ENCODE data around the gene DUSP22.

Gene DUSP22

DNA sequence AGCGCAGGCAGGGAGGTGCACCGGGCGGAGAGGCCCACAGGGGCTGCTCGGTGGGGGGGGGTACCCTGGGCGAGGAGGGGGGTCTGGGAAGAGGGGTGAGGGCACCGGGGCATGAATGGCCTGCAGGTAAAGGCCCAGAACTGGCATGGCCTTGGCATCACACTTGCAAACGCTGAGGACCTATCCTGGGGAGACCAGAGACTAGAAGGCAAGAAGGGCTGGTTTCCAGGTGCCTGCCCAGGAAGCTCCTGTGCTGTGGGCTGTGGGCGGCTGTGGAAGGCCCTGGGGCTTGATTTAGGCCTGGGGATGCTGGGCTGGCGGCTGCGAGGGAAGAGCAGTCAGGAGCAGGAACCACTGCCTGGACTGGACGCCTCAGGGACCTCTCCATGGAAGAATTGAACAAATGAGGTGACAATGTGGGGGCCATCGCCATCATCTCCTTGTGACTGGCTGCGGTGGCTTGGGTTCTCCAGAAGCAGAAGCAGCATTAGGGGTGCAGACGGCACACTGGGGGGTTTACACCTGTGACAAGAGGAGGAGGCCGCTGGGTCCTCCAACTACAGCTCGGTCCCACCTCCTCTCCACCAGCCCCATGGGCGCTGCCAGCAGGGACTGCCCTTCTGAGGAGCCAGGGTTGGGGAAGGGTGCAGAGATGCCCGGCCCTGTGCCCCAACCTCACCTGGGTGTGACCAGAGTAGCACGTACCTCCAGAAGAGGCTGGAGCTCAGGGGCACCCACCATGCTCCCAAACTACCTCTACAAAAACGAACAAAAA lies 67.2 kb downstream of the DUSP22 start:
- no peak for TF ChIP-seq ZFP30 (CRISPR knock-in tag; IDR thresholded peaks at IDR 0.05)
- TF ChIP-seq ISL1 (CRISPR knock-in tag; IDR thresholded peaks at IDR 0.05): no peak
- TF ChIP-seq ZNF8 (CRISPR knock-in tag; IDR thresholded peaks at IDR 0.05): no peak
- no peak for TF ChIP-seq SNAI2 (CRISPR knock-in tag; IDR thresholded peaks at IDR 0.05)
- no peak for TF ChIP-seq TCF4 (CRISPR knock-in tag; IDR thresholded peaks at IDR 0.05; ENCODE audit: borderline replicate concordance)
- no peak for TF ChIP-seq RARB (CRISPR knock-in tag; IDR thresholded peaks at IDR 0.05)
- no peak for TF ChIP-seq CSDC2 (CRISPR knock-in tag; IDR thresholded peaks at IDR 0.05)
- TF ChIP-seq ESRRG (CRISPR knock-in tag; IDR thresholded peaks at IDR 0.05): no peak
- TF ChIP-seq TOX (CRISPR knock-in tag; IDR thresholded peaks at IDR 0.05; ENCODE audit: borderline replicate concordance): no peak
- TF ChIP-seq GLIS3 (CRISPR knock-in tag; IDR thresholded peaks at IDR 0.05): no peak
- TF ChIP-seq ARNTL (CRISPR knock-in tag; IDR thresholded peaks at IDR 0.05; ENCODE audit: borderline replicate concordance, low read depth): no peak
- TF ChIP-seq ZNF70 (CRISPR knock-in tag; IDR thresholded peaks at IDR 0.05): no peak
- TF ChIP-seq, protein P1, sequence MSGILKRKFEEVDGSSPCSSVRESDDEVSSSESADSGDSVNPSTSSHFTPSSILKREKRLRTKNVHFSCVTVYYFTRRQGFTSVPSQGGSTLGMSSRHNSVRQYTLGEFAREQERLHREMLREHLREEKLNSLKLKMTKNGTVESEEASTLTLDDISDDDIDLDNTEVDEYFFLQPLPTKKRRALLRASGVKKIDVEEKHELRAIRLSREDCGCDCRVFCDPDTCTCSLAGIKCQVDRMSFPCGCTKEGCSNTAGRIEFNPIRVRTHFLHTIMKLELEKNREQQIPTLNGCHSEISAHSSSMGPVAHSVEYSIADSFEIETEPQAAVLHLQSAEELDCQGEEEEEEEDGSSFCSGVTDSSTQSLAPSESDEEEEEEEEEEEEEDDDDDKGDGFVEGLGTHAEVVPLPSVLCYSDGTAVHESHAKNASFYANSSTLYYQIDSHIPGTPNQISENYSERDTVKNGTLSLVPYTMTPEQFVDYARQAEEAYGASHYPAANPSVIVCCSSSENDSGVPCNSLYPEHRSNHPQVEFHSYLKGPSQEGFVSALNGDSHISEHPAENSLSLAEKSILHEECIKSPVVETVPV (CRISPR knock-in tag; IDR thresholded peaks at IDR 0.05): no peak
- no peak for TF ChIP-seq BACH2 (CRISPR knock-in tag; IDR thresholded peaks at IDR 0.05; ENCODE audit: borderline replicate concordance)
- TF ChIP-seq OSR1 (CRISPR knock-in tag; IDR thresholded peaks at IDR 0.05): no peak
- no peak for ATAC-seq

DNA sequence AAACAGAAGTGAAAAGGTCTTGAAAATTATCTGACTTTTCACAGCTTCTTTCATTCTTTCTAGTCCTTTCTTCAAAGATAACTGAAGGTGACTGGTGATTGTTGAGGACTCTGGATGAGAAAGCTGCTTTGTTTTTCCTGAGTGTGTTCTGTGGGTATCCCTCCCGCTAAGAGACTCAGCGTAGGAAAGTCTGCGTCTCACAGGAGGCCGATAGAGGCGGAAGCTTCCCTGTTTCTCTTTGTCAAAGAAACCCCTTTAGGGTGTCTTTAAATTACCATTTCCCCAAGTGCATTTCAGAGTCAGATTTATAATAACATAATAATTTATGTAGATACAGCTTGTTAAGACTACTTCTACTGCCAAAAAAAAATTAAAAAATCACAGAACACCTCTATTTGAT lies 68.1 kb downstream of the DUSP22 start:
- ATAC-seq: no peak
- TF ChIP-seq, protein P2, sequence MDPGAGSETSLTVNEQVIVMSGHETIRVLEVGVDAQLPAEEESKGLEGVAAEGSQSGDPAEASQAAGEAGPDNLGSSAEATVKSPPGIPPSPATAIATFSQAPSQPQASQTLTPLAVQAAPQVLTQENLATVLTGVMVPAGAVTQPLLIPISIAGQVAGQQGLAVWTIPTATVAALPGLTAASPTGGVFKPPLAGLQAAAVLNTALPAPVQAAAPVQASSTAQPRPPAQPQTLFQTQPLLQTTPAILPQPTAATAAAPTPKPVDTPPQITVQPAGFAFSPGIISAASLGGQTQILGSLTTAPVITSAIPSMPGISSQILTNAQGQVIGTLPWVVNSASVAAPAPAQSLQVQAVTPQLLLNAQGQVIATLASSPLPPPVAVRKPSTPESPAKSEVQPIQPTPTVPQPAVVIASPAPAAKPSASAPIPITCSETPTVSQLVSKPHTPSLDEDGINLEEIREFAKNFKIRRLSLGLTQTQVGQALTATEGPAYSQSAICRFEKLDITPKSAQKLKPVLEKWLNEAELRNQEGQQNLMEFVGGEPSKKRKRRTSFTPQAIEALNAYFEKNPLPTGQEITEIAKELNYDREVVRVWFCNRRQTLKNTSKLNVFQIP (CRISPR knock-in tag; IDR thresholded peaks at IDR 0.05; ENCODE audit: borderline replicate concordance, low read depth): no peak
- TF ChIP-seq ZC3H10 (CRISPR knock-in tag; IDR thresholded peaks at IDR 0.05) (no peak), ZFP30 (CRISPR knock-in tag; IDR thresholded peaks at IDR 0.05) (no peak), BACH2 (CRISPR knock-in tag; IDR thresholded peaks at IDR 0.05; ENCODE audit: borderline replicate concordance) (no peak), TOX (CRISPR knock-in tag; IDR thresholded peaks at IDR 0.05; ENCODE audit: borderline replicate concordance) (no peak), TCF4 (CRISPR knock-in tag; IDR thresholded peaks at IDR 0.05; ENCODE audit: borderline replicate concordance) (no peak), ARNTL (CRISPR knock-in tag; IDR thresholded peaks at IDR 0.05; ENCODE audit: borderline replicate concordance, low read depth) (no peak), ZNF70 (CRISPR knock-in tag; IDR thresholded peaks at IDR 0.05) (no peak), PPARA (CRISPR knock-in tag; IDR thresholded peaks at IDR 0.05; ENCODE audit: borderline replicate concordance) (no peak), SNAI2 (CRISPR knock-in tag; IDR thresholded peaks at IDR 0.05) (no peak), ISL1 (CRISPR knock-in tag; IDR thresholded peaks at IDR 0.05) (no peak), ZFP3 (CRISPR knock-in tag; IDR thresholded peaks at IDR 0.05) (no peak), ZNF565 (CRISPR knock-in tag; conservative IDR thresholded peaks at IDR 0.05; ENCODE audit: low read depth) (no peak), CSDC2 (CRISPR knock-in tag; IDR thresholded peaks at IDR 0.05) (no peak), RARB (CRISPR knock-in tag; IDR thresholded peaks at IDR 0.05) (no peak)
- TF ChIP-seq, protein P3, sequence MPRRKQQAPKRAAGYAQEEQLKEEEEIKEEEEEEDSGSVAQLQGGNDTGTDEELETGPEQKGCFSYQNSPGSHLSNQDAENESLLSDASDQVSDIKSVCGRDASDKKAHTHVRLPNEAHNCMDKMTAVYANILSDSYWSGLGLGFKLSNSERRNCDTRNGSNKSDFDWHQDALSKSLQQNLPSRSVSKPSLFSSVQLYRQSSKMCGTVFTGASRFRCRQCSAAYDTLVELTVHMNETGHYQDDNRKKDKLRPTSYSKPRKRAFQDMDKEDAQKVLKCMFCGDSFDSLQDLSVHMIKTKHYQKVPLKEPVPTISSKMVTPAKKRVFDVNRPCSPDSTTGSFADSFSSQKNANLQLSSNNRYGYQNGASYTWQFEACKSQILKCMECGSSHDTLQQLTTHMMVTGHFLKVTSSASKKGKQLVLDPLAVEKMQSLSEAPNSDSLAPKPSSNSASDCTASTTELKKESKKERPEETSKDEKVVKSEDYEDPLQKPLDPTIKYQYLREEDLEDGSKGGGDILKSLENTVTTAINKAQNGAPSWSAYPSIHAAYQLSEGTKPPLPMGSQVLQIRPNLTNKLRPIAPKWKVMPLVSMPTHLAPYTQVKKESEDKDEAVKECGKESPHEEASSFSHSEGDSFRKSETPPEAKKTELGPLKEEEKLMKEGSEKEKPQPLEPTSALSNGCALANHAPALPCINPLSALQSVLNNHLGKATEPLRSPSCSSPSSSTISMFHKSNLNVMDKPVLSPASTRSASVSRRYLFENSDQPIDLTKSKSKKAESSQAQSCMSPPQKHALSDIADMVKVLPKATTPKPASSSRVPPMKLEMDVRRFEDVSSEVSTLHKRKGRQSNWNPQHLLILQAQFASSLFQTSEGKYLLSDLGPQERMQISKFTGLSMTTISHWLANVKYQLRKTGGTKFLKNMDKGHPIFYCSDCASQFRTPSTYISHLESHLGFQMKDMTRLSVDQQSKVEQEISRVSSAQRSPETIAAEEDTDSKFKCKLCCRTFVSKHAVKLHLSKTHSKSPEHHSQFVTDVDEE (CRISPR knock-in tag; IDR thresholded peaks at IDR 0.05): no peak
- TF ChIP-seq, protein P4, sequence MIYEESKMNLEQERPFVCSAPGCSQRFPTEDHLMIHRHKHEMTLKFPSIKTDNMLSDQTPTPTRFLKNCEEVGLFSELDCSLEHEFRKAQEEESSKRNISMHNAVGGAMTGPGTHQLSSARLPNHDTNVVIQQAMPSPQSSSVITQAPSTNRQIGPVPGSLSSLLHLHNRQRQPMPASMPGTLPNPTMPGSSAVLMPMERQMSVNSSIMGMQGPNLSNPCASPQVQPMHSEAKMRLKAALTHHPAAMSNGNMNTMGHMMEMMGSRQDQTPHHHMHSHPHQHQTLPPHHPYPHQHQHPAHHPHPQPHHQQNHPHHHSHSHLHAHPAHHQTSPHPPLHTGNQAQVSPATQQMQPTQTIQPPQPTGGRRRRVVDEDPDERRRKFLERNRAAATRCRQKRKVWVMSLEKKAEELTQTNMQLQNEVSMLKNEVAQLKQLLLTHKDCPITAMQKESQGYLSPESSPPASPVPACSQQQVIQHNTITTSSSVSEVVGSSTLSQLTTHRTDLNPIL (CRISPR knock-in tag; IDR thresholded peaks at IDR 0.05; ENCODE audit: low read depth): no peak

DNA sequence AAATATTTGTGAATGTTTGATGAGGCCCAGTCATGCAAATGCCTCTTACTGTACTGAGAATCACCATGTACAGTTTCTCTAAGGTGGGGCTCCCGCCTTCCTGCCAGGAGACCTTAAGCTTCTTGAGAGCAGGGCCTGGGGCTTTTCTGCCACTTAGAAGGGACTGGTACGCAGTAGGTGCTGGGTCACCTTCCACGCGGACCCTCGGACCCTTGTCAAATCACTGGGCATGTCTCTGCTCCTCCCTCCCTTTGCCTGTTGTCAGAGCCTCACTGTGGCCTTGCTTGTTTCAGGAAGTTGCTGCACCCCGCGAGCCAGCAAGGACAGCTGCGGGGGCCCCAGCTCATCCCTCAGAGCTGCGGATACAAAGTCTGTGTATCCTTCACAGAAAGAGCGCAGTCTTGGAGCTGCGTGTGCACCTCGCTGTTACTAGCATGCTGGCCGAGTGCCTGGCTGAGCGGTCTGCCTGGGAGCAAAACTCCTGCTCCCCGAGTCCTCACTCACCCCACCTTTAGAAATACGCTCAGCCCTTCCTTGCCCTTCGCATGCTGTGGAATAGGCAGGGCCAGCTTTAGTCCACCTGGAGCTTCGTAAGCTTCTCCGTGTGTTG lies 68.6 kb downstream of the DUSP22 start:
- no peak; the same call in 2 of the 3 replicates for ATAC-seq
- TF ChIP-seq, protein P4 (CRISPR knock-in tag; IDR thresholded peaks at IDR 0.05; ENCODE audit: low read depth): no peak
- no peak for TF ChIP-seq ZFP3 (CRISPR knock-in tag; IDR thresholded peaks at IDR 0.05)
- TF ChIP-seq GLIS3 (CRISPR knock-in tag; IDR thresholded peaks at IDR 0.05): no peak
- no peak for TF ChIP-seq RARB (CRISPR knock-in tag; IDR thresholded peaks at IDR 0.05)
- TF ChIP-seq ISL1 (CRISPR knock-in tag; IDR thresholded peaks at IDR 0.05): no peak
- no peak for TF ChIP-seq ESRRG (CRISPR knock-in tag; IDR thresholded peaks at IDR 0.05)
- no peak for TF ChIP-seq TOX (CRISPR knock-in tag; IDR thresholded peaks at IDR 0.05; ENCODE audit: borderline replicate concordance)
- no peak for TF ChIP-seq SNAI2 (CRISPR knock-in tag; IDR thresholded peaks at IDR 0.05)
- no peak for TF ChIP-seq TCF4 (CRISPR knock-in tag; IDR thresholded peaks at IDR 0.05; ENCODE audit: borderline replicate concordance)
- no peak for TF ChIP-seq PPARA (CRISPR knock-in tag; IDR thresholded peaks at IDR 0.05; ENCODE audit: borderline replicate concordance)
- no peak for TF ChIP-seq CSDC2 (CRISPR knock-in tag; IDR thresholded peaks at IDR 0.05)
- TF ChIP-seq ZNF565 (CRISPR knock-in tag; conservative IDR thresholded peaks at IDR 0.05; ENCODE audit: low read depth): no peak
- TF ChIP-seq, protein P2 (CRISPR knock-in tag; IDR thresholded peaks at IDR 0.05; ENCODE audit: borderline replicate concordance, low read depth): no peak
- TF ChIP-seq, protein P1 (CRISPR knock-in tag; IDR thresholded peaks at IDR 0.05): no peak
- no peak for TF ChIP-seq ZFP30 (CRISPR knock-in tag; IDR thresholded peaks at IDR 0.05)
